GM19351 (cell line): ENCODE data around the gene DR1.
"Not testable (repeated sequence)": the region's sequence is repeated elsewhere in the genome, so short reads cannot be mapped to it uniquely, and the experiment has no call there.

Source experiments
- ATAC-seq: cut with Tn5 transposase; IDR thresholded peaks from one replicate; pipeline ENCODE4 v1.9.1; 2021; ENCODE audit warnings: mild to moderate bottlenecking, moderate library complexity; ENCODE audit not compliant: unreplicated experiment

DR1 gene

GRCh38 chr1:93339171-93339697 lies 6.5 kb upstream of the DR1 start:
- no peak for ATAC-seq

GRCh38 chr1:93340090-93340489 lies 5.6 kb upstream of the DR1 start:
- ATAC-seq, result no peak

DNA sequence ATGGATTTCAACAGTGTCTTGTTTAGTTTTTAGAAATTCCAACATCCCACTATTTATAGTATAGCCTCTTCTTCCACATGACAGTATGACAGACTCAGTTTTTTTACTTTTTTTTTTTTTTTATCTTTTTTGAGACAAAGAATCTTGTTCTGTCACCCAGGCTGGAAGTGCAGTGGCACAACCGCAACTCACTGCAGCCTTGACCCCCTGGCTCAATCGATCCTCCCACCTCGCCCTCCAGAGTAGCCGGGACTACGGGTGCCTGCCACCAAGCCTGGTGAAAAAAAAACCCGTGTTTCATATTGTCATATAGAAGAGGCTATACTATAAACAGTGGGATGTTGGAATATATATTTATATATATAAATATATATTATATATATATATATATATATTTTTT lies 1.2 kb upstream of the DR1 start:
- ATAC-seq, result no peak

DNA sequence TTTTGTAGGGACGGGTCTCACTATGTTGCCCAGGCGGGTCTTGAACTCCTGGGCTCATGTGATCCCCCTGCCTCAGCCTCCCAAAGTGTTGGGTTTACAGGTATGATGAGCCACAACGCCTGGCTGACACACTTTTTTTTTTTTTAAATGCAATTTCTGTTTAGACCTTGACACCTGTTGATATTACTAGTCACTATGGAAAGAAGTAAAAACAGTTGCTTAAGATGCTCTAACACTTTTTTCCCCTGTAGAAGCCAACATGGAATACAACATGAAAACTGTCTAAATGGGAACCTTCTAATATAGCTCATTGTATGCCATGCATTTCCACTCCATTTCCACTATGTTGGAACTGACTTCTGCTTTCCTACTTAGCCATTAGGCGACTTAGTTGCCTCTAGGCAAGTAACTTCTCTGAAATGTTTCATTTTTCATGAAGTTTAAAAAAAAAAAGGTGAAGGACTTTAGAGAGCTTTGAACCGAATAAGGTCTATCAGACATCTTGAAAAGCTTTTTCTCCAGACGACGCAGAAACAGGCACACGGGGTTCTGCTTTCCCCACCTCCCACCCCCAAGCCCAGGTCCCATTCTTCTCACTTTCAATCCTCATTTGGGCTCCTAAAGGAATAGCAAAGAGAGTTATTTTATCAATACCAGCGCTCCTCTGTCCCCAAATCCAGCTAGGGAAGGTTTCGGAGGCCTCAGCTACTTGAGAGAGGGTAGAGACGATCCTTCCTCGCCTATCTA lies 648 bp upstream of the DR1 start:
- ATAC-seq, result no peak

DNA sequence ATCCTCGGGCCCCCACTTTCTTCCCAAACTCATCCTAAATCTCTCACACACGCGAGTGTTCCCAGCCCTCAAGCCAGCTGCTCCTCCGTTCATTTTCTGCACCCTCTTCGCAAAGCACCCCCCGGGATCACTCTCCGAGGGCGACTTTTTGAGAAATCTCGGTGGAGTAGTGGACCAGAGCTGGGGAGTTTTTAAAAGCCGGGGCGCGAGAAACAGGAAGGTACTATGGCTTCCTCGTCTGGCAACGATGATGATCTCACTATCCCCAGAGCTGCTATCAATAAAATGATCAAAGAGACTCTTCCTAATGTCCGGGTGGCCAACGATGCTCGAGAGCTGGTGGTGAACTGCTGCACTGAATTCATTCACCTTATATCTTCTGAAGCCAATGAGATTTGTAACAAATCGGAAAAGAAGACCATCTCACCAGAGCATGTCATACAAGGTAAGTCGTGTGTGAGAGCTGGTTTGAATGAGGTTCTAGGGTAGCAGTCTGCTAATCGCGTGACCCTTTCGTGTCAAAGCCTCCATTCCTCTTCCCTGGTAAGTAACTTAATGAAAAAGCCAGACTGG lies 800 bp downstream of the DR1 start:
- ATAC-seq, result peak; percentile 31

GRCh38 chr1:93347334-93347899 lies 1.7 kb downstream of the DR1 start:
- ATAC-seq, result no peak

GRCh38 chr1:93348104-93348728 lies 2.5 kb downstream of the DR1 start:
- ATAC-seq, result no peak

DNA sequence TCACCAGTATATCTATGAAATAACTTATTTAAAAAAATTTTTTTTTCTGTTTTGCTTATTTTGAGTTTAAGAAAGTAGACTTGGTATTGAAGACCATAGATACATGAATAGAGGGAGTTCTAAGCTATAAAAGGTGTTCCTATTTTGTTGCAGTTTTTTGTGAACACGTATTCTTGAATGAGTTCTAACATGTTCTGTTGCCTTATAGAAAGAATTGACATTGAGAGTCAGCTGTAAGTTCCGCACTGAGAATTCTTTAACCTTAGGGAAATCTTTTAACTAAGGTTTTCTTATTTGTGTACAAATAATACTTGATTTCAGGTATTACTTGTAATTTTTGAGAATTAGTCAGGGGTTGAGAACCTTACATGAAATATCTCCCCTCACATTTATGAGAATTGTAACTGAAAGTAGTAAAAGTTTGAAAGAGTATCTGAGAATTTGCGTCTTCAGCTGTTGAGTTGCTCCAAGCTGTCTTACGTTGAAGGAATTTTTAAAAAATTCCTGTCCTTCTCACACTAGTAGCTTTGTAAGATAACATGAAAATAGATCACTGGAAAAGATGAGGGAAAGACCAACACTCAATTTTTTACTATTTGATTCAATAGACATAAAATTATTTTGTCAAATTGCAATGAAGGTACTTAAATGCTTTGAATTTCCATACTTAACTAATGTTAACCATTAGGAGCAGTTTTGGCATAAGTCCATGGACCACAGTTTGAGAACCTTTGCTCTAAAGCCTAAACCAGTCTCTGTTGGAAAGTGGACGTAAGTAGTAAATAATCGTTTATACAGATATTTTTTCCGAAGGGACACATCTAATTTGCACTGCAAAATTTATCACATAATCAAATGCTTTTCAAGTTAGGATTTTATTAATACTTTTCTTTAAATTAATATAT lies 3.8 kb downstream of the DR1 start:
- ATAC-seq, result no peak

DNA sequence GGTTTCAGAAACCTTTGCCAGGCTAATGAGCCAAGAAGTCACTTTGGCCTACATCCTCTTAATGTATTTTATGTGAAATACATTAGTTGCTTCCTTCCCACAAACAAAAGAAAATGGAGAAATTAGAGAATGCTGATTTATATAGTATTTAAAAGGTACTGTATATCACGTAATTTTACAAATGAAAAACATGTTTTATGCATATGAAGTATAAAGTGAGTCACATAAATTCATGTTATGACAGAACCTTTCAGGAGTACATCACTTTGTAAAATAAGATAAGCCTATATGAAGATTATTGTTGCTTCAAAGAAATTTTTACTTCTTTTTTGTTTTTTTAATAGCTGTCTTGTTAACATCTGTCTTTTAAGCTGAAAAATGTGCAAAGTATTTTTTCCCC lies 4.6 kb downstream of the DR1 start:
- no peak for ATAC-seq

DNA sequence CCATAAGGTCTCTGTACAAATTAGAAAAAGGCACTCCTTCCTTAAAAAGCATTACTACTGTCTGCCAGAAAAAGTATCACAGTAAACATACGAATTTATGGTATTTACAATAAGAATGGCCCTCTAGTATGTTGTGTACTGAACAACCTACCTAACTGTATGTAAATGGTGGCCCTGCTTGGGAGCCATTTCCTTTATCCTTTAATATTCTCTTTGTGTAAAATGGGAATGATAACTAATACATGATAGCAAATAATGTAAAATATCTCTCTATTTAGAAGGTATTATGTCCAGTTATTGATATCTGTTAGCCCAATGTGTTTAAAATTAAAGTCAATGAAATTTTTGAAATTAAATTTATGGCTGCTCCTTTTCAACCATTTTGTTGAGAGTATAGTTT lies 5.2 kb downstream of the DR1 start:
- no peak for ATAC-seq

- ATAC-seq, result not testable (repeated sequence)
Observed at GRCh38 chr1:93351346-93351745, 5.6 kb downstream of the DR1 start.

- no peak for ATAC-seq
Observed at GRCh38 chr1:93352376-93352775, 6.7 kb downstream of the DR1 start.

DNA sequence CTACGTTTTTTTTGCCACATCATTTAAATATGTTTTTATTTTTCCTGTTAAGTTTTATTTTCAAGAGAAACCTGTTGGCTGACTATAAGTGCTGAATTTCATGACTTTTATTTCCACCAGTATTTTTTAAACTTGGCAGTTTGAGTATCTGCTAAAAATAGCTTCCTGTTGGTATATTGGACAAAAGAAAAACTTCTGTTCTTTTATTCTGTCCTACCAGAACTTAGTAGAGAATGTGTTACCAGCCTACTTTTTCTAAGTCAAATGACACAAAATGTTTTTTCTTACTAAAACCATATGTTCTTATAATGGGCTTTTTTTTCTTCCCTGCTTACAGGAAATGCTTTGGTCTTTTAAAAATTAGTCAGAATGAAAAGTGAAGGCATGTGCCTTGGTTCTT lies 7.6 kb downstream of the DR1 start:
- ATAC-seq, result no peak

- no peak for ATAC-seq
Observed at GRCh38 chr1:93354749-93355148, 9.0 kb downstream of the DR1 start.

GRCh38 chr1:93357242-93357641 lies 11.5 kb downstream of the DR1 start:
- ATAC-seq, result no peak

- ATAC-seq, result no peak
Observed at GRCh38 chr1:93358293-93358692, 12.6 kb downstream of the DR1 start.

DNA sequence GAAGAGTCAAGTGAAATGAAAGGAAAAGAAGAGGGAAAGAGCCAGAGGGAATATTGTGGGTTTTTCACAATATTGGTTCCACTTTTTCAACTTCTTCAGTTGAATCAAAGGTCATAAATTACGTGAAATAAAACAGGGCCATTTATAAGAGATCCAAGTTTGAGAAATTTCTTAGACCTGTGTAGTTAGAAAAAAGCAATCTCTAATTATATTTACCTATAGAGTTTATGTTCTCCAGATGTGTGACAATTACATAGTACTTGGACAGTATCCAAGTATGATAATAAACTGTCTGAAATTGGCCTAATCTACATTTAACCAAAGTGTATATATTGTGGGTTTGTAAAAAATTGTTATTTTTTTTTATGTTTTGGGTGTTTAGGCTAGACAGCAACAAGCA lies 14.4 kb downstream of the DR1 start:
- no peak for ATAC-seq

DNA sequence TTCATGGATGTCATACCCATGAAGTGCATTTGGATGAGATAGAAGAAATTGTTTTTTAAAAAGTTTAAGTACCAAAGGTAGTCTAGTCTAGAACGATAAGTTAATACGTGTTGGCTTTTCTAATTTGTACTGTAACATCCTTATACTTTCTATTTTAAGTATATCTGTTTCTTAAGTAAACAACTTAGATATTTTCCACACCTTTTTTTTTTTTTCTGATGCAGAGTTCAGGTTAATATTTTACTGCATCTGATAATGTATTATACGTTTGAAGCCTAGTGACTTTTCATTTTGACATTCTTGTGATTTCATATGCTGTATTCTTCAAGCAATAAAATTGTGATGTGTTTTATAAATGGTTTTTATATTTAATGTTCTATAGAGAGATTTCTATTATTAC lies 16.5 kb downstream of the DR1 start:
- ATAC-seq, result no peak

GRCh38 chr1:93365813-93366212 lies 20.1 kb downstream of the DR1 start:
- no peak for ATAC-seq

GRCh38 chr1:93369734-93370133 lies 24.0 kb downstream of the DR1 start:
- no peak for ATAC-seq
